ENCODE measurements around the gene KCNK10.

Gene KCNK10

DNA sequence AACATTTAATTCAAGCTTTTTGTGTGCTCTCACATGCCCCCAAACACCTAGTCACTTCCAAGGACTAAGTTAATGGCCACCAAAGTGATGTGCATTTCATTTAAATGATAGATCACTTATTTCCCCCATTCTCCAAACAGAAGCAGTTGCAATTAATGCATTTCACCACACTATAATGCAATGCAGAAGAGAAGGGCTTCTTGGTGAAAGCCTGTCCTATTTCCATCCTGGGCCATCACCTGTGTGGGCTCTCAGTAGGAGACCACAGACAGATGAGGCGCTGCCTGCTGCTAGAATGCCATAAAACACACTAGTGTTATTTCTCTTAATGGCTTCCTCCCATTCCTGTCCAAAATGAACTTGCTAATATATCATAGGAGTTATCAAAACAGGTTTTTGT, 166.9 kb downstream of the KCNK10 start:
- no peak overlapping the region for H3K27ac ChIP-seq (ENCODE audit: low read length)
- H2AFZ ChIP-seq (ENCODE audit: low read depth, low read length), result no peak overlapping the region
- no peak overlapping the region for H3K4me3 ChIP-seq (ENCODE audit: low read length)
- no peaks in the 10 kb centered on the region for H3K4me1 ChIP-seq (ENCODE audit: low read length)
- H4K20me1 ChIP-seq (ENCODE audit: insufficient read depth, low read length), result no peaks in the 10 kb centered on the region
- H3K79me2 ChIP-seq (ENCODE audit: low read length), result no peaks in the 10 kb centered on the region
- no peak for TF ChIP-seq EZH2phosphoT487 (IDR thresholded peaks at IDR 0.05; ENCODE audit: low read depth)
- TF ChIP-seq, protein P1, sequence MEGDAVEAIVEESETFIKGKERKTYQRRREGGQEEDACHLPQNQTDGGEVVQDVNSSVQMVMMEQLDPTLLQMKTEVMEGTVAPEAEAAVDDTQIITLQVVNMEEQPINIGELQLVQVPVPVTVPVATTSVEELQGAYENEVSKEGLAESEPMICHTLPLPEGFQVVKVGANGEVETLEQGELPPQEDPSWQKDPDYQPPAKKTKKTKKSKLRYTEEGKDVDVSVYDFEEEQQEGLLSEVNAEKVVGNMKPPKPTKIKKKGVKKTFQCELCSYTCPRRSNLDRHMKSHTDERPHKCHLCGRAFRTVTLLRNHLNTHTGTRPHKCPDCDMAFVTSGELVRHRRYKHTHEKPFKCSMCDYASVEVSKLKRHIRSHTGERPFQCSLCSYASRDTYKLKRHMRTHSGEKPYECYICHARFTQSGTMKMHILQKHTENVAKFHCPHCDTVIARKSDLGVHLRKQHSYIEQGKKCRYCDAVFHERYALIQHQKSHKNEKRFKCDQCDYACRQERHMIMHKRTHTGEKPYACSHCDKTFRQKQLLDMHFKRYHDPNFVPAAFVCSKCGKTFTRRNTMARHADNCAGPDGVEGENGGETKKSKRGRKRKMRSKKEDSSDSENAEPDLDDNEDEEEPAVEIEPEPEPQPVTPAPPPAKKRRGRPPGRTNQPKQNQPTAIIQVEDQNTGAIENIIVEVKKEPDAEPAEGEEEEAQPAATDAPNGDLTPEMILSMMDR (IDR thresholded peaks at IDR 0.05; ENCODE audit: low read depth, low read length), result no peak
- no peak overlapping the region for H3K4me2 ChIP-seq (ENCODE audit: low read length)
- H3K9ac ChIP-seq (ENCODE audit: low read length), result no peak overlapping the region
- no peaks in the 10 kb centered on the region for H3K9me3 ChIP-seq (ENCODE audit: insufficient read depth, low read length)
- H3K27me3 ChIP-seq (ENCODE audit: low read depth, low read length), result peaks cover 16% of the 10 kb centered on the region
- no peaks in the 10 kb centered on the region for H3K36me3 ChIP-seq (replicated peaks; ENCODE audit: low read depth, low read length)

DNA sequence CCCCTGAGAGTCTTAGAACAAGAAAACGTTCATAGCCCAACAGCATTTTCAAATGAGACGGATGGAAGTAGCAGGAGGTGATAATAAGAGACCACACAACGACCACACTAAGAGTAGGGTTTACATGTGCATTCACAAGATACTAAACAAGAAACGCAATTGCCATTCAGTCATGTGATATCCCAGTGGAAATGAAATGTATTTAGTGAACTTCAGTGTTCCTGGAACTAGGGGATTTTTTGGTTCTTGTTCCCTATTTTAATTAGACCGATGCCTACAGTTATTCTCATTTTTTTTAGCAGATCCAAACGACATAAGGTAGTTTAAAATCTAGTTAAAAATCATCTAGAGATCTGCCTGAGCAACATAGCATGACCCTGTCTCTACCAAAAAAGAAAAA, 168.1 kb downstream of the KCNK10 start:
- no peaks in the 10 kb centered on the region for H3K9me3 ChIP-seq (ENCODE audit: insufficient read depth, low read length)
- no peak overlapping the region for H3K4me3 ChIP-seq (ENCODE audit: low read length)
- H3K27ac ChIP-seq (ENCODE audit: low read length), result no peak overlapping the region
- H2AFZ ChIP-seq (ENCODE audit: low read depth, low read length), result no peak overlapping the region
- no peaks in the 10 kb centered on the region for H3K79me2 ChIP-seq (ENCODE audit: low read length)
- TF ChIP-seq, protein P1 (IDR thresholded peaks at IDR 0.05; ENCODE audit: low read depth, low read length), result no peak
- no peak for TF ChIP-seq EZH2phosphoT487 (IDR thresholded peaks at IDR 0.05; ENCODE audit: low read depth)
- no peaks in the 10 kb centered on the region for H4K20me1 ChIP-seq (ENCODE audit: insufficient read depth, low read length)
- no peaks in the 10 kb centered on the region for H3K4me1 ChIP-seq (ENCODE audit: low read length)
- H3K4me2 ChIP-seq (ENCODE audit: low read length), result no peak overlapping the region
- peaks cover 4% of the 10 kb centered on the region; the same call in 1 of the 2 replicates for H3K27me3 ChIP-seq (ENCODE audit: low read depth, low read length)
- H3K9ac ChIP-seq (ENCODE audit: low read length), result no peak overlapping the region
- H3K36me3 ChIP-seq (replicated peaks; ENCODE audit: low read depth, low read length), result no peaks in the 10 kb centered on the region

DNA sequence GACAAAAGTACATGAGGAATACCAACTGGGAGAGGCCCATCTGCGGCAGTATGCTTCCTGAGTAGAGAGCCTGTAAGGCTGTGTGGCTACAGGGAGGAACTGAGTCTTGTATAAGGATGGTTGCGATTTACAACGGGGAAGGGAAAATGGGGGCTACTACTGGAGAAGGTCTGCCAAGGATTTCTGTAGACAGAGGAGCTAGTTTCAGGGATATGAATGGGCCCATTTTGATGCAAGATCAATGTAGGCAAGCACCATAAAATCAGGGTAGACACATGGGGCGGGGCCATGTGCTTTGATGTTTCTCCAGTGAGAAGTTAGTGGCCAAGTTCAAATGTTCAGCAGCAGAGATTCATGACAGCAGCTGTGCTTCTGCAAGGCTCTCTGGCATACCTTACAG, 168.7 kb downstream of the KCNK10 start:
- TF ChIP-seq EZH2phosphoT487 (IDR thresholded peaks at IDR 0.05; ENCODE audit: low read depth), result no peak
- TF ChIP-seq, protein P1 (IDR thresholded peaks at IDR 0.05; ENCODE audit: low read depth, low read length), result no peak

DNA sequence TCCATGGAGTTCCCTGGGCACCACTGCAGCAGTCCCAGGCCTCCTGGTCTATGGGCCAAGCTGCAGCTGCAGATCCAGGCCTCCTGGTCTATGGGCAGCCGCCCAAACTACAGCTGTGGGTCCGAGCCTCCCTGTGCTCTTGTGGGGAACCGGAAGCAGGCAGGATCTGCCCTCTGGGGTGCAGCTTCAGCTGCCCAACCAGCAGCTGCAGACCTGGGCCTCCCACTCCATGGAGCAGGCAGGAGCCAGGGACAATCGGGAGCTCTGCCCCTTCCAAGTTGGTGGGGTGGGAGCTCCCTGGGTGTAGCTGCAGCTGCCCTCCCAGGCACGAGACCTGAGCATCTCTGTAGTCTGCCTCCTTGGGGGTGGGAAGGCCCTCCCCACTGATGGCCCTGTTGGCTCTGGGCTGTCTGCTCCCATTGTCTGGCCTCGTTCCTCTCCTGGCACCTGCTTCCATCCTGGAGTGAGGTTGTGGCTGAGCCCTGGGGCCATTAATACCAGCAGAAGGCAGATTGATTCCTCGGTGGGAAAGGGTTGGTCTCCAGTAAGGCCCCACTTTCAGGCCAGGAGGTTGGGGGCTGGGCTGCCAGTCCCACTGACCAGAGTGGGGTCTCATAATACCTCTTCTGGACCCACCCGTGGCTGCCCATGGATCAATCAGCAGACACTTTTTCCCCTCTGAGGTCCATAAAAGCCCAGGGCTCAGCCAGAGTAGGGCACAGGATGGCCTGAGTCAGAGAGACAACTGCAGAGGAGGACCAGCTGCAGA, 176.0 kb downstream of the KCNK10 start:
- H3K27ac ChIP-seq (ENCODE audit: low read length), result no peak overlapping the region
- H3K79me2 ChIP-seq (ENCODE audit: low read length), result no peaks in the 10 kb centered on the region
- H3K4me2 ChIP-seq (ENCODE audit: low read length), result no peak overlapping the region
- no peaks in the 10 kb centered on the region for H3K36me3 ChIP-seq (replicated peaks; ENCODE audit: low read depth, low read length)
- H3K9ac ChIP-seq (ENCODE audit: low read length), result no peak overlapping the region
- H3K9me3 ChIP-seq (ENCODE audit: insufficient read depth, low read length), result no peaks in the 10 kb centered on the region
- H3K4me3 ChIP-seq (ENCODE audit: low read length), result no peak overlapping the region
- TF ChIP-seq EZH2phosphoT487 (IDR thresholded peaks at IDR 0.05; ENCODE audit: low read depth), result no peak
- TF ChIP-seq, protein P1 (IDR thresholded peaks at IDR 0.05; ENCODE audit: low read depth, low read length), result no peak
- H3K4me1 ChIP-seq (ENCODE audit: low read length), result no peaks in the 10 kb centered on the region
- H3K27me3 ChIP-seq (ENCODE audit: low read depth, low read length), result peaks cover 10% of the 10 kb centered on the region; the same call in 1 of the 2 replicates
- H2AFZ ChIP-seq (ENCODE audit: low read depth, low read length), result no peak overlapping the region
- no peaks in the 10 kb centered on the region for H4K20me1 ChIP-seq (ENCODE audit: insufficient read depth, low read length)

More for the DNA sequence above, 168.7 kb downstream of the KCNK10 start:
- Histone ChIP-seq H3K27ac (ENCODE audit: low read length) (no peak overlapping the region), H3K4me3 (ENCODE audit: low read length) (no peak overlapping the region), H3K36me3 (replicated peaks; ENCODE audit: low read depth, low read length) (no peaks in the 10 kb centered on the region), H3K4me2 (ENCODE audit: low read length) (no peak overlapping the region), H3K27me3 (ENCODE audit: low read depth, low read length) (peaks cover 2% of the 10 kb centered on the region; the same call in 1 of the 2 replicates), H3K9ac (ENCODE audit: low read length) (no peak overlapping the region), H3K4me1 (ENCODE audit: low read length) (no peaks in the 10 kb centered on the region), H3K79me2 (ENCODE audit: low read length) (no peaks in the 10 kb centered on the region), H3K9me3 (ENCODE audit: insufficient read depth, low read length) (no peaks in the 10 kb centered on the region), H2AFZ (ENCODE audit: low read depth, low read length) (no peak overlapping the region), H4K20me1 (ENCODE audit: insufficient read depth, low read length) (no peaks in the 10 kb centered on the region)

Measured in OCI-LY3 (cell line).